ENCODE data around the gene HERC6. TPM values are rescaled to one million over a fixed set of nuclear protein-coding genes. Genes with fewer than 3 reads are reported as not detected.
A peak's percentile ranks its signal among the peaks of the same experiment; 100 is the strongest.
"Not testable (repeated sequence)": the region's sequence is repeated elsewhere in the genome, so short reads cannot be mapped to it uniquely, and the experiment has no call there.

HERC6 gene
- total RNA-seq, 2 donors from 2014 or later = 9.9 to 12.7 TPM

DNA sequence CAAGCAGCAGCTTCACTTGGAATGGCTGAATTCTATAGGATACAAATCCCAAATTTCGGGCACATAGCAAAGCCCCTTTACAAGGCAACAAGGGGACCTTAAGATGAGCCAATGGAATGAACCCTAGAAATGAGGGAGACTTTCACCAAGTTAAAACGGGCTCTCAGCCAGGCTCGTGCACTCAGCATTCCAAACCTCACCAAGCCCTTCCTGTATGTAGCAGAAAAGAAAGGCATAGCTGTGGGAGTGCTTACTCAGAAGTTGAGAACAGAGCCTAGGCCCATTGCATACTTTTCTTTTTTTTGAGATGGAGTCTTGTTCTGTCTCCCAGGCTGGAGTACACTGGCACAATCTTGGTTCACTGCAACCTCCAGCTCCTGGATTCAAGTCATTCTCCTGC lies 67.5 kb downstream of the HERC6 start:
- Mint-ChIP-seq H3K4me1 (peaks cover 6% of the 10 kb centered on the region), H3K27ac (no peak overlapping the region), H3K4me3 (no peak overlapping the region), H3K27me3 (ENCODE audit: insufficient read depth) (no peaks in the 10 kb centered on the region), H3K9me3 (peaks cover 10% of the 10 kb centered on the region), H3K36me3 (ENCODE audit: low read depth) (peaks cover 17% of the 10 kb centered on the region)
- Histone ChIP-seq H3K9ac (ENCODE audit: extremely low read depth, low read length, poor library complexity, severe bottlenecking) (no peak overlapping the region), H3K4me1 (ENCODE audit: control insufficient read depth, insufficient read depth, low read length) (no peaks in the 10 kb centered on the region), H3K9me3 (ENCODE audit: control insufficient read depth, low read length) (peaks cover 6% of the 10 kb centered on the region), H3K27me3 (ENCODE audit: control insufficient read depth, insufficient read depth, low read length, poor library complexity, severe bottlenecking) (no peaks in the 10 kb centered on the region), H3K4me3 (ENCODE audit: low read length) (no peak overlapping the region), H3K36me3 (ENCODE audit: control insufficient read depth, insufficient read depth, low read length) (peaks cover 4% of the 10 kb centered on the region), H3K27ac (ENCODE audit: low read depth, low read length) (no peak overlapping the region)
- TF ChIP-seq, protein P1, sequence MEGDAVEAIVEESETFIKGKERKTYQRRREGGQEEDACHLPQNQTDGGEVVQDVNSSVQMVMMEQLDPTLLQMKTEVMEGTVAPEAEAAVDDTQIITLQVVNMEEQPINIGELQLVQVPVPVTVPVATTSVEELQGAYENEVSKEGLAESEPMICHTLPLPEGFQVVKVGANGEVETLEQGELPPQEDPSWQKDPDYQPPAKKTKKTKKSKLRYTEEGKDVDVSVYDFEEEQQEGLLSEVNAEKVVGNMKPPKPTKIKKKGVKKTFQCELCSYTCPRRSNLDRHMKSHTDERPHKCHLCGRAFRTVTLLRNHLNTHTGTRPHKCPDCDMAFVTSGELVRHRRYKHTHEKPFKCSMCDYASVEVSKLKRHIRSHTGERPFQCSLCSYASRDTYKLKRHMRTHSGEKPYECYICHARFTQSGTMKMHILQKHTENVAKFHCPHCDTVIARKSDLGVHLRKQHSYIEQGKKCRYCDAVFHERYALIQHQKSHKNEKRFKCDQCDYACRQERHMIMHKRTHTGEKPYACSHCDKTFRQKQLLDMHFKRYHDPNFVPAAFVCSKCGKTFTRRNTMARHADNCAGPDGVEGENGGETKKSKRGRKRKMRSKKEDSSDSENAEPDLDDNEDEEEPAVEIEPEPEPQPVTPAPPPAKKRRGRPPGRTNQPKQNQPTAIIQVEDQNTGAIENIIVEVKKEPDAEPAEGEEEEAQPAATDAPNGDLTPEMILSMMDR (conservative IDR thresholded peaks at IDR 0.05) = no peak
- DNase-seq = no peak
- WGBS, 2 experiments (ENCODE audit: insufficient coverage in 1 of 2, insufficient read length in 1 of 2) = 85% methylated on average over 3 of the region's 3 CpGs

DNA sequence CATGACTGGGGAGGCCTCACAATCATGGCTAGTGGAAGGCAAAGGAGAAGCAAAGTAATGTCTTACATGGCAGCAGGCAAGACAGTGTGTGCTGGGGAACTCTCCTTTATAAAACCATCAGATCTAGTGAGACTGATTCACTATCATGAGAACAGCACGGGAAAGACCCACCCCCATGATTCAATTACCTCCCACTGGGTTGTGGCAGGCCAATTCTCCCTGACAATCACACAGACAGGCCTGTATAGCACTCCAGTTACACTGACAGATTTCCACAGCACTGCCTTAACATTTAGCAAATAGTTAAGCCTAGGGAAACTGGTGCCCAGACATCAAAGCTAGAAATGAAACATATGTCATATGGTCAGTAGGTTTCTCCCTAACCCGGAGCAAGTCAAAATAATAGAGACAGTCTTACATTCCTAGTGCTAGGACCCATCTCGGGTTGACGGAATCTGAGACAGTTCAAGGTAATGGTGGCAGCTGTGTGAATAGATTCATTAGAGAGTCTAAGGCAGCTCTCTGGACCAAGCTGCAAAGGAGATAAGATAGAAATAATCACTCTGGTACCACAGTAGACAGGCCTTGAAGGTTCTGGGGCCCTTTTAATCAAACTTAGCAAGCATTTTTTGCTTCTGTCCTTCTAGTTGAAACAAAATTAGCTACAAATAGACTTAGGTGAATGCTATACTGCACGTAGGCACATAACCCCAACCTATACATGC lies 68.9 kb downstream of the HERC6 start:
- no peak overlapping the region for H3K4me3 Mint-ChIP-seq
- H3K4me1 Mint-ChIP-seq = peaks cover 6% of the 10 kb centered on the region
- H3K36me3 Mint-ChIP-seq (ENCODE audit: low read depth) = peaks cover 8% of the 10 kb centered on the region
- Histone ChIP-seq H3K27ac (ENCODE audit: low read depth, low read length) (no peak overlapping the region), H3K27me3 (ENCODE audit: control insufficient read depth, insufficient read depth, low read length, poor library complexity, severe bottlenecking) (no peaks in the 10 kb centered on the region), H3K36me3 (ENCODE audit: control insufficient read depth, insufficient read depth, low read length) (peaks cover 4% of the 10 kb centered on the region), H3K4me3 (ENCODE audit: low read length) (no peak overlapping the region), H3K9ac (ENCODE audit: extremely low read depth, low read length, poor library complexity, severe bottlenecking) (no peak overlapping the region), H3K9me3 (ENCODE audit: control insufficient read depth, low read length) (peaks cover 4% of the 10 kb centered on the region), H3K4me1 (ENCODE audit: control insufficient read depth, insufficient read depth, low read length) (no peaks in the 10 kb centered on the region)
- TF ChIP-seq, protein P1 (conservative IDR thresholded peaks at IDR 0.05) = no peak
- peak overlapping the region; percentile 30 for H3K27ac Mint-ChIP-seq
- H3K9me3 Mint-ChIP-seq = peaks cover 7% of the 10 kb centered on the region
- no peaks in the 10 kb centered on the region for H3K27me3 Mint-ChIP-seq (ENCODE audit: insufficient read depth)
- DNase-seq = peak; percentile 42
- WGBS, 2 experiments (ENCODE audit: insufficient coverage in 1 of 2, insufficient read length in 1 of 2) = 82 to 100% methylated on average over 2 to 5 of the region's 5 CpGs

DNA sequence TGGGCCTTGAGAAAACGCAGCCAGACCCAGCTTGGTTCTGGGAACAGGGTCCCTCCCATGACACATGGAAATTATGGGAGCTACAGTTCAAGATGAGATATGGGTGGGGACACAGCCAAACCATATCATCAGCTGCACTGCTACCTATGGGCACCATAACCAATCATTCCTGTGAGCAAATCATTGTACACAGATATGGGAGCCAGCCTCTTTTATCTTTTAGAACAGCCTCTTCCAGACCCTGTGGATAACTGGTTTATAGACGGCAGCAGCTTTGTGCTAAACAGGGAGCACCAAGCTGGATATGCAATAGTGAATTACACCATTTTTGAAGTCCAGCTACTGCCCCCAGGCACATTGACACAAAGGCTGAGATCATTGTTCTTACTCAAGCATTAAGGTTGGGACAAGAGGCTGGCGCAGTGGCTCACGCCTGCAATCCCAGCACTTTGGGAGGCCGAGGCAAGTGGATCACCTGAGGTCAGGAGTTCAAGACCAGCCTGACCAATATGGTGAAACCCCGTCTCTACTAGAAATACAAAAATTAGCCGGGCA lies 69.6 kb downstream of the HERC6 start:
- H3K4me1 ChIP-seq (ENCODE audit: control insufficient read depth, insufficient read depth, low read length); H3K4me3 ChIP-seq (ENCODE audit: low read length); H3K36me3 ChIP-seq (ENCODE audit: control insufficient read depth, insufficient read depth, low read length); H3K27me3 Mint-ChIP-seq (ENCODE audit: insufficient read depth); DNase-seq; H3K36me3 Mint-ChIP-seq (ENCODE audit: low read depth); H3K9me3 ChIP-seq (ENCODE audit: control insufficient read depth, low read length); H3K9me3 Mint-ChIP-seq; H3K27me3 ChIP-seq (ENCODE audit: control insufficient read depth, insufficient read depth, low read length, poor library complexity, severe bottlenecking); H3K9ac ChIP-seq (ENCODE audit: extremely low read depth, low read length, poor library complexity, severe bottlenecking); H3K4me1 Mint-ChIP-seq; H3K27ac Mint-ChIP-seq; H3K4me3 Mint-ChIP-seq; H3K27ac ChIP-seq (ENCODE audit: low read depth, low read length): not testable (repeated sequence)
- 88 to 94% methylated on average over 6 to 7 of the region's 7 CpGs for WGBS, 2 experiments (ENCODE audit: insufficient coverage in 1 of 2, insufficient read length in 1 of 2)

All from endodermal cell (in vitro differentiated cells).